Stimulated activated naive CD8-positive, alpha-beta T cell treated with anti-CD3 and anti-CD28 coated beads, Interleukin-15, amount 100 ng/mL, for 72 hours (primary cell): Measurements from ENCODE around the gene INSM1.
"Not testable (repeated sequence)": the region's sequence is repeated elsewhere in the genome, so short reads cannot be mapped to it uniquely, and the experiment has no call there.

Experiments used
- ATAC-seq: fragments of 150-1000 bp; cut with Tn5 transposase; 2 replicates; pipeline ENCODE4 v1.10.0; 2021; ENCODE audit warnings: mild to moderate bottlenecking, moderate library complexity
- DNase-seq, 2 donors: peaks; one replicate each; pipeline ENCODE4 v3.0.0; 2021 to 2022
- H3K27ac Mint-ChIP-seq, 2 donors: one replicate each; pipeline ENCODE4 v1.8.0; 2022; ENCODE audit warnings: mild to moderate bottlenecking in 2 of 2, mixed read lengths in 2 of 2, moderate library complexity in 2 of 2
- H3K27me3 Mint-ChIP-seq: one replicate; pipeline ENCODE4 v1.8.0; 2022; ENCODE audit warnings: mixed read lengths
- H3K4me1 Mint-ChIP-seq: one replicate; pipeline ENCODE4 v1.8.0; 2022; ENCODE audit warnings: mild to moderate bottlenecking, mixed read lengths
- H3K4me3 Mint-ChIP-seq, 2 donors: one replicate each; pipeline ENCODE4 v1.8.0; 2022; ENCODE audit warnings: mild to moderate bottlenecking in 2 of 2, mixed read lengths in 2 of 2, moderate library complexity in 1 of 2
- H3K9me3 Mint-ChIP-seq, 2 donors: one replicate each; pipeline ENCODE4 v1.8.0; 2022; ENCODE audit warnings: mixed read lengths in 2 of 2

The INSM1 gene

GRCh38 chr20:20344476-20344875, 23.4 kb upstream of the INSM1 start:
- Mint-ChIP-seq H3K4me3 (no peak overlapping the region), H3K27me3 (peaks cover 20% of the 10 kb centered on the region), H3K27ac (no peak overlapping the region), H3K4me1 (no peaks in the 10 kb centered on the region), H3K9me3 (no peaks in the 10 kb centered on the region)
- DNase-seq, result no peak
- ATAC-seq, result no peak

GRCh38 chr20:20353576-20353975, 14.3 kb upstream of the INSM1 start:
- Mint-ChIP-seq H3K9me3 (peaks cover 14% of the 10 kb centered on the region in 2 donors), H3K27ac (no peak overlapping the region), H3K4me3 (no peak overlapping the region), H3K27me3 (peaks cover 52% of the 10 kb centered on the region), H3K4me1 (no peaks in the 10 kb centered on the region)
- ATAC-seq (no peak), DNase-seq (no peak)

GRCh38 chr20:20355503-20355902, 12.4 kb upstream of the INSM1 start:
- not testable (repeated sequence) for H3K4me1 Mint-ChIP-seq, DNase-seq, H3K27ac Mint-ChIP-seq, ATAC-seq, H3K4me3 Mint-ChIP-seq
- Mint-ChIP-seq H3K27me3 (peaks cover 47% of the 10 kb centered on the region), H3K9me3 (peaks cover 11 to 14% of the 10 kb centered on the region in 2 donors)

- peaks cover 56% of the 10 kb centered on the region for H3K27me3 Mint-ChIP-seq
- no peak for DNase-seq
- H3K9me3 Mint-ChIP-seq, result peaks cover 6 to 13% of the 10 kb centered on the region in 2 donors
- H3K27ac Mint-ChIP-seq, result no peak overlapping the region
- no peak for ATAC-seq
- peaks cover 27% of the 10 kb centered on the region for H3K4me1 Mint-ChIP-seq
- no peak overlapping the region for H3K4me3 Mint-ChIP-seq
Measured at GRCh38 chr20:20358801-20359200, 9.1 kb upstream of the INSM1 start.

GRCh38 chr20:20359628-20360027, 8.3 kb upstream of the INSM1 start:
- Mint-ChIP-seq H3K27me3 (peaks cover 57% of the 10 kb centered on the region), H3K4me1 (peaks cover 33% of the 10 kb centered on the region), H3K4me3 (no peak overlapping the region), H3K27ac (no peak overlapping the region), H3K9me3 (peaks cover 2 to 5% of the 10 kb centered on the region in 2 donors)
- ATAC-seq, result no peak
- DNase-seq, result no peak

GRCh38 chr20:20360464-20360863, 7.4 kb upstream of the INSM1 start:
- ATAC-seq, result peak; percentile 69
- Mint-ChIP-seq H3K4me1 (peaks cover 39% of the 10 kb centered on the region), H3K27me3 (peaks cover 62% of the 10 kb centered on the region), H3K9me3 (no peaks in the 10 kb centered on the region), H3K27ac (no peak overlapping the region), H3K4me3 (peak overlapping the region in 1 of 2 donors; percentile 41)
- peak in 1 of 2 donors; percentile 14 for DNase-seq

- peak overlapping the region; percentile 28 to 36 for H3K4me3 Mint-ChIP-seq
Measured at GRCh38 chr20:20362774-20363433, 5.0 kb upstream of the INSM1 start.

GRCh38 chr20:20363434-20363798, 4.5 kb upstream of the INSM1 start:
- Mint-ChIP-seq H3K4me1 (peaks cover 56% of the 10 kb centered on the region), H3K9me3 (no peaks in the 10 kb centered on the region), H3K4me3 (peak overlapping the region; percentile 18 to 28), H3K27me3 (peaks cover 87% of the 10 kb centered on the region), H3K27ac (no peak overlapping the region)
- ATAC-seq (no peak), DNase-seq (no peak)

More at GRCh38 chr20:20362774-20363433, 5.0 kb upstream of the INSM1 start:
- H3K4me1 Mint-ChIP-seq, result peaks cover 56% of the 10 kb centered on the region
- H3K27me3 Mint-ChIP-seq, result peaks cover 87% of the 10 kb centered on the region
- H3K9me3 Mint-ChIP-seq, result no peaks in the 10 kb centered on the region
- H3K27ac Mint-ChIP-seq, result no peak overlapping the region
- DNase-seq (no peak), ATAC-seq (no peak)

GRCh38 chr20:20363799-20364592, 3.9 kb upstream of the INSM1 start:
- Mint-ChIP-seq H3K27ac (no peak overlapping the region), H3K4me1 (peaks cover 56% of the 10 kb centered on the region), H3K9me3 (no peaks in the 10 kb centered on the region), H3K4me3 (peak overlapping the region; percentile 1 to 37), H3K27me3 (peaks cover 87% of the 10 kb centered on the region)
- ATAC-seq, result no peak
- no peak for DNase-seq

GRCh38 chr20:20364593-20365479, 3.1 kb upstream of the INSM1 start:
- Mint-ChIP-seq H3K27ac (no peak overlapping the region), H3K4me3 (peak overlapping the region in 1 of 2 donors; percentile 16), H3K9me3 (no peaks in the 10 kb centered on the region), H3K4me1 (peaks cover 55% of the 10 kb centered on the region), H3K27me3 (peaks cover 87% of the 10 kb centered on the region)
- DNase-seq, result peak in 1 of 2 donors; percentile 14
- ATAC-seq, result no peak

- Mint-ChIP-seq H3K9me3 (no peaks in the 10 kb centered on the region), H3K4me3 (peak overlapping the region in 1 of 2 donors; percentile 16), H3K27me3 (peaks cover 86% of the 10 kb centered on the region), H3K27ac (no peak overlapping the region), H3K4me1 (peaks cover 52% of the 10 kb centered on the region)
- no peak for ATAC-seq
- DNase-seq, result no peak
Measured at GRCh38 chr20:20365480-20366161, 2.3 kb upstream of the INSM1 start.

GRCh38 chr20:20366551-20366875, 1.4 kb upstream of the INSM1 start:
- peaks cover 86% of the 10 kb centered on the region for H3K27me3 Mint-ChIP-seq
- H3K4me1 Mint-ChIP-seq, result peaks cover 47% of the 10 kb centered on the region
- peak overlapping the region in 1 of 2 donors; percentile 26 for H3K27ac Mint-ChIP-seq
- no peak for DNase-seq
- H3K9me3 Mint-ChIP-seq, result no peaks in the 10 kb centered on the region
- ATAC-seq, result no peak
- H3K4me3 Mint-ChIP-seq, result peak overlapping the region in 1 of 2 donors; percentile 47

GRCh38 chr20:20366876-20367574, 879 bp upstream of the INSM1 start:
- DNase-seq (no peak), ATAC-seq (no peak)
- no peaks in the 10 kb centered on the region for H3K9me3 Mint-ChIP-seq
- peaks cover 86% of the 10 kb centered on the region for H3K27me3 Mint-ChIP-seq
- no peak overlapping the region for H3K27ac Mint-ChIP-seq
- peak overlapping the region in 1 of 2 donors; percentile 83 for H3K4me3 Mint-ChIP-seq
- H3K4me1 Mint-ChIP-seq, result peaks cover 47% of the 10 kb centered on the region

- Mint-ChIP-seq H3K4me3 (peak overlapping the region in 1 of 2 donors; percentile 46), H3K9me3 (no peaks in the 10 kb centered on the region), H3K27ac (no peak overlapping the region), H3K27me3 (peaks cover 86% of the 10 kb centered on the region), H3K4me1 (peaks cover 38% of the 10 kb centered on the region)
- ATAC-seq (peak; percentile 32), DNase-seq (peak in 1 of 2 donors; percentile 16)
Measured at GRCh38 chr20:20368418-20369249, 730 bp downstream of the INSM1 start.
